Hepatic stellate cell (primary cell): ENCODE measurements around the gene KCNH5.

Source experiments
- DNase-seq: peaks from one replicate; pipeline ENCODE4 v3.0.0; 2011; ENCODE audit warnings: low spot score

KCNH5 gene

GRCh38 chr14:62743560-62743959, 301.7 kb downstream of the KCNH5 start:
- DNase-seq, result no peak

DNA sequence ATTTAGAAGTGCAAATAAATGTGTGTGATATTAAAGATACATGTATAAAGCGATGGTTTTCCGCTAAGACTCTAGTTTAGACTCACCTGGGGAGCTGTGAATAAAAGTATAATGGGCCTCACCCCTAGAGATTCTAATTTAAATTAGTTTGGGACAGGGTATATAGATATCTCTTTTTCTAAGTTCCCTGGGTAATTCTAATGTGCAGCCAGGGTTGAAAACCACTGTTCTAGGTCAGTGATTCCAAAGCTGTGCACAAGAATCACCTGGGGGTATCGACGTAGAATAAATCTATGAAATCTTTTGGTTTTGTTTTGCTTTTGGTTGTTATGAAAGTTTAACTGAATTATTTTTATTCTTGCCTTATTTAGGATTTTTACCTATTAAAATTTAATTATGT, 302.1 kb downstream of the KCNH5 start:
- no peak for DNase-seq

GRCh38 chr14:62739647-62740046, 305.6 kb downstream of the KCNH5 start:
- DNase-seq, result no peak

- no peak for DNase-seq
Measured at GRCh38 chr14:62736048-62737043, 308.9 kb downstream of the KCNH5 start.

DNA sequence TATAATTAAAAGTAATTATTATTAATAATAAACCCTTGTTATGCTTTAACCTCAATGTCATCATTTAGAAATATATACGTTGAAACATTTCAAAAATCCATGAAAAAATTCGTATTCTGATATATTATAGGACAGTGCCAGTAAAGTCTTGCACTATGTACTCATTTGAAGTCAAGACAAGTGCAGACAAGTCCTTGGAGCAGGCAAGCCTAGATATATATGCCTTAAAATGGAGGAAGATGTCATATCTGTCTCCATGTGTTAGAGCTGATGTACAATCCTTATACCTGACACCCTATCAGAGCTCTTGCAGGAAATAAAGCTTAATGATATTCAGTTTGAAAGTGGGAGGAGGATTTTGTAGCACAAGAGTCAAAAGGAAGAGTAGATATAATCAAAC, 310.4 kb downstream of the KCNH5 start:
- no peak for DNase-seq

GRCh38 chr14:62722406-62722805, 322.9 kb downstream of the KCNH5 start:
- DNase-seq, result no peak

GRCh38 chr14:62718629-62719028, 326.6 kb downstream of the KCNH5 start:
- no peak for DNase-seq

DNA sequence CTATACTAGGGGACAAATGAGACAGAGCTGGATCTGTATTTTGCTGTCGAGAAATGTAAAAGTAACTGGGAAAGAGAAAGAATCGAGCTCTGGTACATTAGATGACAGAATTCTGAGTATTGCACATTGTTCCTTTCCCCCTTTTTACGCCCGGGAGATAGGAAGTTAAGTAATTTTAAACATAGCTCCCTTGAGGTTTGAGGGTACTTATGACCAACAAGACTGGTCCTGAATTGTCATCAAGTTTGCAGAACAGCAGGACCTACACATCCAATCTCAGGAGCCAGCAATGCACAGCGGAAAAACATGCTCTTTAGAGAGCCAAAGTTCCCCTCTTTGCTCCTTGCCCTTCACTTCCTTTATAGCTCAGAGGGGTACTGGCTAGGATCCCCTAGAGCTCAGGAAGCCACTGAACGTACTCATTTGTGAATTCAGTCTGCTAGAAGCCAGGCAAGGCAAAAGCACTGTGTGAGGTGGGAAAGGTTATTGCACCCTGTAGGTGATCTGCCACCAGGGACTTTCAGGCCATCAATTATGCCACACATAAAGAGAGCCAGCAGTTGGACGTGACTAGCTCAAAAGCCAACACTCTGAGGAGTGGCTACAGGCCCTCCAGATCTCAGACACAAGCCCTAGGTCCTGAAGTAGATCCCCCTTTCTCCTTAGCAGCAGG, 333.8 kb downstream of the KCNH5 start:
- DNase-seq, result no peak

DNA sequence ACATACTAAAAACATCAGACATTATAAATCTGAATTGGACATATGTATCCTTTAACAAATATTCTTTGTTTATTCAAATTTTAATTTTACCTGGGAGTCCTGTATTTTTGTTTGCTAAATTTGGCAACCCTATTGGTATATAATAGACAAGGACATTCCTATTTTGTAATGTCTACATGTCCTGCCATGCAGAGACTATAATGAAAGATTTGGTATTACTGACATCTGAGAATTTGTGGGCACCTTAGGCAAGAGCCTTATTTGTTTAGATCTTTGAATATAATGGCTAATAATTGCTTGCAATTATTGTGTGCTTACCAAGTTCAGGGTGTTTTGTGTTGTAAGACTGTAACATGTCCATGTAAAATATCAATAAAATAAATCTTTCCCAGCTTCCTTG, 334.4 kb downstream of the KCNH5 start:
- no peak for DNase-seq

- DNase-seq, result no peak
Measured at GRCh38 chr14:62709773-62710172, 335.5 kb downstream of the KCNH5 start.

DNA sequence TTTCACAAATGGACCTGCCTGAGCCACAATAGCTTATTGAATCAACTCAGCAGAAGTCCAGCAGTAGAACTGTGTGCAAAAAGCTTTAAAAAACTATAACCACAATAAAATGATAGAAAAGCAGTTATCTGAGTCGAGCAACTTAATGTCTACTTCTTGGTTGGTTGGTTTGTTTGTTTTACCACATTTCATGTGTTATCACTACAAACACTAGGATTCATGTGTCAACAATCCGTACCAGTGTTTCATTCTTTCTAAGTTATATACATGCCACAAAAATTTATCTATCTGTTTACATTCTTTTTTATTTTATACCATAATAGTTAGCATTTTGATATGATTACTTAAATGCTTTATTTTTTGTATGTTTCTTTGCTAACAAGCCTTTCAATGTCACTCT, 339.0 kb downstream of the KCNH5 start:
- no peak for DNase-seq

DNA sequence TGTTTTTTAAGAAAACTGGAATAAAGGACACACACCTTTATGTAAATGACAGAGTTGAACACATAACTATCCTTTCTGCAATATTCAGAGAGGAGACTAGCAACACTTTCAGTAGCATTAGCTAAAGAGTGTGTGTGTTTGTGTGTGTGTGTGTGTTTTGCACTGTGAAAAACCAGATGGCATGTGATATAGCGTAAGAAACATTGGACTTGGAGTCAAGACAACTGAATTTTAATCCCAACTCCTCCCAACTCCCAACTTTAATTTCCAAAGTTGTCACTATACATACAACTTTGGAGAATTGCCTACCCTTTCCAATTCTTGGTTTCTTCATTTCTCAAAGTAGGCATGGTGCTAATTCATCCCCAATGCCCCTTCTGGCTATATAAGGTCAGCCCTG, 347.8 kb downstream of the KCNH5 start:
- no peak for DNase-seq

DNA sequence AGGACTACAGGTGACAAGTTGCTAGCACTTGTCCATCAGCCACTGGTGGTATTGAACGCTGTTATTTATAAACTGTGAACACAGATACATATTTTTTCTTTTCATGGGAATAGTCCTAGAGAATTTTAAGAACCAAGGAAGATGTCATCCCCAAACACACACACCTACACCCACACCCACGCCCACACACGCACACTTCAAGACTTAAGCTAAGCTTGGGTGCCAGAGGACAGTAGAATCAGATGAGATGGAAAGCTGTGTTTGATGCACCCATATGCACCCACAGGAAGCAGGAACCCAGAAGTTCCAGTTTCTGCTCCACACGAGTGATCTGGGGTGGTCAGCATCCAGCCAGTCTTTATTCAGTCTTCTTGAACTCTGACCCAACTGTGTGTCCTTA, 348.3 kb downstream of the KCNH5 start:
- no peak for DNase-seq

- no peak for DNase-seq
Measured at GRCh38 chr14:62696331-62696924, 348.8 kb downstream of the KCNH5 start.

DNA sequence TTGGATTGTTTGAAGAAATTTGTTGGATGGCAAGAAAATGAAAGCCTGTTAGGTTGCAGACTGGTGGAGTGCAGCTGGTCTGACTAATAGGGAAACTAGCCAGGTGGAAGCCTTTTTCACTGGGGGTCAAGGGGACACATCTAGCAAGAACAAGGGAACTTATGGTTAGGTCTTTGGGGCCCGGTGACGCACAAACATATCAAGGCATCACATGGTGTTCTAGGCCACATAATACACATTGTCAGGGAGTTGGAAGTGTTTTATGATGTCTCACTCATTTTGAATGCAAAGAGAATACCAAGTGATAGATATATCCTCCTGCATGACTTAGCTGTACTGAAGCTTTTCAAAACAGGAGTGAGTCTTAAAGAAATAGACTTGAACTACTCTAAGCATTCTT, 351.2 kb downstream of the KCNH5 start:
- no peak for DNase-seq

GRCh38 chr14:62692490-62693106, 352.7 kb downstream of the KCNH5 start:
- DNase-seq, result no peak

DNA sequence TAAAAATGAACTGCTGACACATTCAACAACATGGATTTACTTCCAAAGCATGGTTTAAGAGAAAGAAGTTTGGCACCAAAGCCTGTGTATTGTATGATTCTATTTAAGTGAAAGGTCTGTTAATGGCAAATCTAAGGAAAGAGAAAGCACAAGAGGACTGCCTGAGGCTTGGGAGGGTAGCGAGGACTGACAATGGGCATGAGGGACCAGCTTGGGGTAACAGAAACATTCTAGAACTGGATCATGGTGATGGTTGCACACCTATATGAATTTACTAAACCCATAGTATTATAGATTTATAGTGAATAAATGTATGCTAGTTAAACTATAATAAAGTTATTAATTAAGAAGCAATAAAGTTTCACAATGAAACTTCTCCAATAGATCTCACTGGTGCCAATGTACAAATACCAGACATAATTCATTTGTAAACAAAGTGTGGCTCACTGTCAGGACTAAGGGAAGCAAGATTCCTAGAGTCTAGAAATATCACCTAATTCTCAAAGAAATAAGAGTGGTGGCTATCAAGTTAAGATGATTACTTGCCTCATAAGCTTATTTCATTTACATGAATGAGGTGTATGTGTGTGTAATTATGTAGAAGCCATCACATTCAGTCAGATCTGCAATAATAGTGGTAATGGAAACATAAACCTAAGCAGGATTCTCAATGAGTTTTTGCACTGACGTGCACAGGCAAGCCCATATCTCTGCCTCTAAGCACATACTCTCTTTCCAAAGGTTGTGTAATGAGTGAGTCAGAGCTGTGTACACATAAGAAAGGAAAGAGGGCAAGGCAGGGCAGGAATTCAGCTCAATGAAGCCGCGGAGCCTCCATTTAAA, 353.4 kb downstream of the KCNH5 start:
- peak; percentile 33 for DNase-seq

GRCh38 chr14:62689733-62690132, 355.5 kb downstream of the KCNH5 start:
- no peak for DNase-seq

DNA sequence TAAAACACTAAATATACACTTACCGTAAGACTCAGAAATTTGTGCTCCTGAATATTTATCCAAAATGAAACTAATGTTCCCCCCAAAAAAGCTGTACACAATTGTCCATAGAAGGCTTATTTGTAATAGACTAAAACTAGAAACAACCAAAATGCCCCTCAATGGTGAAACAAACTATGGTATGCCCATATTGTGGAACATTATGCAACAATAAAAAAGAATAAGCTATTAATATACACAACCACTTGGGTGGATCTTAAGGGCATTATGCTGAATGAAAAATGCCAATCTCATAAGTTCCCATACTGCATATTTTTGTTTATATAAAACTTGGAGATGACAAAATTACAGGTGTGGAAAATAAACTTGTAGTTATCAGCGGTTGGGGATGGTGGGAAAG, 357.4 kb downstream of the KCNH5 start:
- DNase-seq, result no peak

- no peak for DNase-seq
Measured at GRCh38 chr14:62684376-62684775, 360.9 kb downstream of the KCNH5 start.

DNA sequence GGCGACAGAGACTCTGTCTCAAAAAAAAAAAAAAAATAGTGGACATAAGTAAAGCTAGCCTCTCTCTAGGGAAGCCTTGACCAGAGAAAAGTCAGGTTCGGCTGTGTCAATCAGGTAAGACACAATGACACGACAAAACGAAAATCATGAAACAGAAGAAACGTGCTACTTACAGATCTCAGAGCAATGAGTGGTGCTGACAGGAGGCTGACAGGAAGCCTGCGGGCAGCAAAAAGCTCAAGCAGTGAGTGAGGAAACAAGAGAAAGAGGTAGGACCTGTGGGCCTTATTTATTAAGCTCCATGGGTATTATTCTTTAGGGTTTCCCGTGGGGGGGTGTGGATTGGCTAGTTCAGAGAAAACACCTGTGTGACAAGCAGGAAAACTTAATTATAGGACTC, 363.1 kb downstream of the KCNH5 start:
- DNase-seq, result no peak
